HEK293 (cell line): ENCODE measurements around the gene ADGRD2.

ENCODE experiments used
- CTCF ChIA-PET: fragments of 350-600 bp; formaldehyde crosslinking; extraction: SDS; loops from one replicate; lab custom pipeline; 2021; ENCODE audit warnings: antibody characterized with exemption; lab: Yijun Ruan, JAX
- POLR2A ChIA-PET: fragments of 300-600 bp; formaldehyde crosslinking; extraction: SDS; loops from one replicate; lab custom pipeline; 2020; ENCODE audit warnings: antibody characterized with exemption, inconsistent platforms; lab: Yijun Ruan, JAX
- H3K27ac ChIP-seq: fragments of 200-500 bp; sonication (Bioruptor generic); 2 replicates; pipeline ENCODE4 v1.5.1; 2014; ENCODE audit warnings: low read depth, low read length, control low read depth, inconsistent platforms; ENCODE audit errors: extremely low read depth
- H3K36me3 ChIP-seq, 2 experiments: fragments of 200-500 bp in 1 of 2; sonication (Bioruptor generic) in 1 of 2; 1 replicate in 1 of 2; 2 replicates in 1 of 2; pipeline ENCODE4 v1.5.1; 2014 to 2017; ENCODE audit warnings: inconsistent platforms in 2 of 2, low read length in 2 of 2; ENCODE audit not compliant: control insufficient read depth in 2 of 2, insufficient read depth in 1 of 2
- H3K4me1 ChIP-seq: fragments of 200-500 bp; sonication (Bioruptor generic); 2 replicates; pipeline ENCODE4 v1.5.1; 2014; ENCODE audit warnings: mild to moderate bottlenecking, low read length, inconsistent platforms; ENCODE audit not compliant: control insufficient read depth, insufficient read depth
- H3K4me3 ChIP-seq: 2 replicates; pipeline ENCODE4 v1.5.1; 2011; ENCODE audit warnings: low read depth, mild to moderate bottlenecking, control low read depth, low read length, moderate library complexity
- H3K9me3 ChIP-seq: fragments of 200-500 bp; sonication (Bioruptor generic); 2 replicates; pipeline ENCODE4 v1.5.1; 2014; ENCODE audit warnings: low read depth, low read length, inconsistent platforms; ENCODE audit not compliant: control insufficient read depth, insufficient read depth
- EGR2 ChIP-seq: fragments of 450-650 bp; formaldehyde crosslinking; IDR thresholded peaks from 2 replicates; pipeline ENCODE4 v1.5.1; 2016; ENCODE audit warnings: low read depth, missing biosample characterization, missing genetic modification characterization
- HOXC10 ChIP-seq: sonication (generic); formaldehyde crosslinking; IDR thresholded peaks from 2 replicates; pipeline ENCODE4 v1.8.1; 2023; ENCODE audit warnings: mild to moderate bottlenecking, missing genetic modification reagents
- KLF10 ChIP-seq: fragments of 450-650 bp; IDR thresholded peaks from 2 replicates; pipeline ENCODE4 v1.5.1; 2018; ENCODE audit warnings: missing biosample characterization, mild to moderate bottlenecking, missing genetic modification characterization
- PRDM1 ChIP-seq: fragments of 450-650 bp; formaldehyde crosslinking; IDR thresholded peaks from 2 replicates; pipeline ENCODE4; 2016; ENCODE audit warnings: missing biosample characterization, missing genetic modification characterization
- SETDB1 ChIP-seq: IDR thresholded peaks from one replicate; pipeline ENCODE4 v1.6.1; 2017; ENCODE audit warnings: mild to moderate bottlenecking, low read length, moderate library complexity, mixed read lengths; ENCODE audit not compliant: insufficient read length
- ZBTB48 ChIP-seq: fragments of 450-650 bp; formaldehyde crosslinking; IDR thresholded peaks from 2 replicates; pipeline ENCODE4 v1.5.1; 2016; ENCODE audit warnings: missing biosample characterization, missing genetic modification characterization
- ZIC2 ChIP-seq: fragments of 450-650 bp; formaldehyde crosslinking; IDR thresholded peaks from 2 replicates; pipeline ENCODE4 v1.5.1; 2016; ENCODE audit warnings: missing biosample characterization, missing genetic modification characterization
- ZNF169 ChIP-seq: fragments of 450-650 bp; formaldehyde crosslinking; IDR thresholded peaks from 2 replicates; pipeline ENCODE4 v1.5.1; 2016; ENCODE audit warnings: missing biosample characterization, missing genetic modification characterization
- ZNF202 ChIP-seq: fragments of 450-650 bp; formaldehyde crosslinking; IDR thresholded peaks from 2 replicates; pipeline ENCODE4 v1.5.1; 2016; ENCODE audit warnings: missing biosample characterization, missing genetic modification characterization, borderline replicate concordance
- ZNF214 ChIP-seq: fragments of 450-650 bp; formaldehyde crosslinking; IDR thresholded peaks from 2 replicates; pipeline ENCODE4 v1.5.1; 2017; ENCODE audit warnings: missing biosample characterization, mild to moderate bottlenecking, missing genetic modification characterization, borderline replicate concordance
- ZNF248 ChIP-seq: fragments of 450-650 bp; formaldehyde crosslinking; IDR thresholded peaks from 2 replicates; pipeline ENCODE4 v1.5.1; 2017; ENCODE audit warnings: missing biosample characterization, missing genetic modification characterization
- ZNF366 ChIP-seq: fragments of 450-650 bp; formaldehyde crosslinking; conservative IDR thresholded peaks from 2 replicates; pipeline ENCODE4 v1.5.1; 2016; ENCODE audit warnings: missing biosample characterization, missing genetic modification characterization
- ZNF37A ChIP-seq: fragments of 450-650 bp; IDR thresholded peaks from 2 replicates; pipeline ENCODE4 v1.5.1; 2018; ENCODE audit warnings: missing biosample characterization, missing genetic modification characterization
- ZNF404 ChIP-seq: fragments of 450-650 bp; formaldehyde crosslinking; IDR thresholded peaks from 2 replicates; pipeline ENCODE4 v1.5.1; 2017; ENCODE audit warnings: missing biosample characterization, missing genetic modification characterization
- ZNF529 ChIP-seq: fragments of 450-650 bp; formaldehyde crosslinking; IDR thresholded peaks from 2 replicates; pipeline ENCODE4 v1.5.1; 2017; ENCODE audit warnings: missing genetic modification characterization, missing biosample characterization; ENCODE audit not compliant: insufficient replicate concordance
- ZNF549 ChIP-seq: fragments of 450-650 bp; IDR thresholded peaks from 2 replicates; pipeline ENCODE4 v1.5.1; 2018; ENCODE audit warnings: missing biosample characterization, missing genetic modification characterization, mild to moderate bottlenecking, inconsistent platforms, moderate library complexity
- ZNF623 ChIP-seq: fragments of 450-650 bp; formaldehyde crosslinking; IDR thresholded peaks from 2 replicates; pipeline ENCODE4 v1.5.1; 2016; ENCODE audit warnings: missing biosample characterization, missing genetic modification characterization
- ZNF747 ChIP-seq: fragments of 450-650 bp; formaldehyde crosslinking; IDR thresholded peaks from 2 replicates; pipeline ENCODE4 v1.5.1; 2016; ENCODE audit warnings: missing biosample characterization, missing genetic modification characterization
- ZNF837 ChIP-seq: fragments of 450-650 bp; formaldehyde crosslinking; IDR thresholded peaks from 2 replicates; pipeline ENCODE4 v1.5.1; 2016; ENCODE audit warnings: missing biosample characterization, missing genetic modification characterization
- TF ChIP-seq, protein P1 (sequence below): fragments of 450-650 bp; formaldehyde crosslinking; IDR thresholded peaks from 2 replicates; pipeline ENCODE4 v1.5.1; 2016; ENCODE audit warnings: missing biosample characterization, missing genetic modification characterization, low read depth
- TF ChIP-seq, protein P2 (sequence below): fragments of 450-650 bp; formaldehyde crosslinking; IDR thresholded peaks from 2 replicates; pipeline ENCODE4 v1.5.1; 2016; ENCODE audit warnings: missing biosample characterization, missing genetic modification characterization
- TF ChIP-seq, protein P3 (sequence below): fragments of 450-650 bp; formaldehyde crosslinking; IDR thresholded peaks from 2 replicates; pipeline ENCODE4 v1.5.1; 2016; ENCODE audit warnings: missing biosample characterization, missing genetic modification characterization
- TF ChIP-seq, protein P4 (sequence below): fragments of 450-650 bp; IDR thresholded peaks from 2 replicates; pipeline ENCODE4 v1.5.1; 2018; ENCODE audit warnings: missing biosample characterization, missing genetic modification characterization
- TF ChIP-seq, protein P5 (sequence below): fragments of 450-650 bp; formaldehyde crosslinking; IDR thresholded peaks from 2 replicates; pipeline ENCODE4 v1.5.1; 2016; ENCODE audit warnings: missing biosample characterization, missing genetic modification characterization

The ADGRD2 gene

DNA sequence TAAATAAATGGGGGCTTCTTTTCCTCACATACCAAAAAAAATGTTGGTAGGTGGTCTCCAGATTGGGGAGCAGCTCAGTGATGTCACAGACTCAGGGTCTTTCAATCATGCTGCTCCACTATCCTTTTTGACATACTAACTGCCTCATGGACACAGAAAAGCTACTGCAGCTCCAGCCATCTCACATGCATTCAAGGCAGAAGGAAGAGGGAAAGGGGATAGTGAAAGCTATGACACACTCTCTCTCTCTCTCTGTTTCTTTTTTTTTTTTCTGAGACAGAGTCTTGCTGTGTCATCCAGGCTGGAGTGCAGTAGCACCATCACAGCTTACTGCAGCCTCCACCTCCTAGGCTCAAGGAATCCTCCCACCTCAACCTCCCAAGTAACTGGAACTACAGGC lies 7.9 kb upstream of the ADGRD2 start:
- Histone ChIP-seq H3K27ac (no peak overlapping the region), H3K36me3 (no peaks in the 10 kb centered on the region), H3K4me1 (no peaks in the 10 kb centered on the region), H3K4me3 (no peak overlapping the region), H3K9me3 (no peaks in the 10 kb centered on the region)
- TF ChIP-seq PRDM1 (tag by site-specific recombination) (0 out of 2 replicates have a peak, but pooled peaks have one; percentile 36), ZNF169 (no peak), EGR2 (tag by site-specific recombination) (no peak), SETDB1 (peak; percentile 43), ZNF37A (tag by site-specific recombination) (no peak), ZNF202 (tag by site-specific recombination) (no peak), ZNF747 (tag by site-specific recombination) (no peak), ZNF366 (no peak), ZNF623 (tag by site-specific recombination) (no peak)
- TF ChIP-seq, protein P1, sequence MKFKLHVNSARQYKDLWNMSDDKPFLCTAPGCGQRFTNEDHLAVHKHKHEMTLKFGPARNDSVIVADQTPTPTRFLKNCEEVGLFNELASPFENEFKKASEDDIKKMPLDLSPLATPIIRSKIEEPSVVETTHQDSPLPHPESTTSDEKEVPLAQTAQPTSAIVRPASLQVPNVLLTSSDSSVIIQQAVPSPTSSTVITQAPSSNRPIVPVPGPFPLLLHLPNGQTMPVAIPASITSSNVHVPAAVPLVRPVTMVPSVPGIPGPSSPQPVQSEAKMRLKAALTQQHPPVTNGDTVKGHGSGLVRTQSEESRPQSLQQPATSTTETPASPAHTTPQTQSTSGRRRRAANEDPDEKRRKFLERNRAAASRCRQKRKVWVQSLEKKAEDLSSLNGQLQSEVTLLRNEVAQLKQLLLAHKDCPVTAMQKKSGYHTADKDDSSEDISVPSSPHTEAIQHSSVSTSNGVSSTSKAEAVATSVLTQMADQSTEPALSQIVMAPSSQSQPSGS (tag by site-specific recombination): no peak
- TF ChIP-seq, protein P2, sequence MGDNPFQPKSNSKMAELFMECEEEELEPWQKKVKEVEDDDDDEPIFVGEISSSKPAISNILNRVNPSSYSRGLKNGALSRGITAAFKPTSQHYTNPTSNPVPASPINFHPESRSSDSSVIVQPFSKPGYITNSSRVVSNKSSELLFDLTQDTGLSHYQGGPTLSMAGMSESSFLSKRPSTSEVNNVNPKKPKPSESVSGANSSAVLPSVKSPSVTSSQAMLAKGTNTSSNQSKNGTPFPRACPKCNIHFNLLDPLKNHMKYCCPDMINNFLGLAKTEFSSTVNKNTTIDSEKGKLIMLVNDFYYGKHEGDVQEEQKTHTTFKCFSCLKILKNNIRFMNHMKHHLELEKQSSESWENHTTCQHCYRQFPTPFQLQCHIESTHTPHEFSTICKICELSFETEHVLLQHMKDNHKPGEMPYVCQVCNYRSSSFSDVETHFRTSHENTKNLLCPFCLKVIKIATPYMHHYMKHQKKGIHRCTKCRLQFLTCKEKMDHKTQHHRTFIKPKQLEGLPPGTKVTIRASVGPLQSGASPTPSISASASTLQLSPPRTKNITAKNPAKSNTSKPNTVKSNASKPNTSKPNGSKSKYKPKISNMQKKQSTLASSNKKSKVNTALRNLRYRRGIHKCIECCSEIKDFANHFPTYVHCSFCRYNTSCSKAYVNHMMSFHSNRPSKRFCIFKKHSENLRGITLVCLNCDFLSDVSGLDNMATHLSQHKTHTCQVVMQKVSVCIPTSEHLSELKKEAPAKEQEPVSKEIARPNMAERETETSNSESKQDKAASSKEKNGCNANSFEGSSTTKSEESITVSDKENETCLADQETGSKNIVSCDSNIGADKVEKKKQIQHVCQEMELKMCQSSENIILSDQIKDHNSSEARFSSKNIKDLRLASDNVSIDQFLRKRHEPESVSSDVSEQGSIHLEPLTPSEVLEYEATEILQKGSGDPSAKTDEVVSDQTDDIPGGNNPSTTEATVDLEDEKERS: peak; percentile 88
- ChIA-PET POLR2A (no interaction called here), CTCF (no interaction called here)

DNA sequence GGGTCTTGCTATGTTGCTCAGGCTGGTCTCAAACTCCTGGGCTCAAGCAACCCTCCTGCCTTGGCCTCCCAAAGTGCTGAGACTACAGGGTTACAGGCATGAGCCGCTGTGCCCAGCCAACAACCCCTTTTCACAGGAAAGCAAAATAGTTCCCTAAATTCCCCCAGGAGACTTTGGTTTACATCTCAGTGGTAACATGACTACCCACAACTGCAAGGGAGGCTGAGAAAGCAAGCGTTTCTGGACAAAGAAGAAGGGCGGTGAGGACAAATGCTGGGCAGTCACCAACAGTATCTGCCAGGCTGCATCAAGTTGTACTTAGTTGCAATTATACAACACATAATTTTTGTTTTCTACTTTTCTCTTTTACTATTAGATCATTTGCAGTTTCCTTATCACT lies 7.4 kb upstream of the ADGRD2 start:
- H3K4me1 ChIP-seq: no peaks in the 10 kb centered on the region
- no peak overlapping the region for H3K27ac ChIP-seq
- H3K4me3 ChIP-seq: no peak overlapping the region
- TF ChIP-seq, protein P3, sequence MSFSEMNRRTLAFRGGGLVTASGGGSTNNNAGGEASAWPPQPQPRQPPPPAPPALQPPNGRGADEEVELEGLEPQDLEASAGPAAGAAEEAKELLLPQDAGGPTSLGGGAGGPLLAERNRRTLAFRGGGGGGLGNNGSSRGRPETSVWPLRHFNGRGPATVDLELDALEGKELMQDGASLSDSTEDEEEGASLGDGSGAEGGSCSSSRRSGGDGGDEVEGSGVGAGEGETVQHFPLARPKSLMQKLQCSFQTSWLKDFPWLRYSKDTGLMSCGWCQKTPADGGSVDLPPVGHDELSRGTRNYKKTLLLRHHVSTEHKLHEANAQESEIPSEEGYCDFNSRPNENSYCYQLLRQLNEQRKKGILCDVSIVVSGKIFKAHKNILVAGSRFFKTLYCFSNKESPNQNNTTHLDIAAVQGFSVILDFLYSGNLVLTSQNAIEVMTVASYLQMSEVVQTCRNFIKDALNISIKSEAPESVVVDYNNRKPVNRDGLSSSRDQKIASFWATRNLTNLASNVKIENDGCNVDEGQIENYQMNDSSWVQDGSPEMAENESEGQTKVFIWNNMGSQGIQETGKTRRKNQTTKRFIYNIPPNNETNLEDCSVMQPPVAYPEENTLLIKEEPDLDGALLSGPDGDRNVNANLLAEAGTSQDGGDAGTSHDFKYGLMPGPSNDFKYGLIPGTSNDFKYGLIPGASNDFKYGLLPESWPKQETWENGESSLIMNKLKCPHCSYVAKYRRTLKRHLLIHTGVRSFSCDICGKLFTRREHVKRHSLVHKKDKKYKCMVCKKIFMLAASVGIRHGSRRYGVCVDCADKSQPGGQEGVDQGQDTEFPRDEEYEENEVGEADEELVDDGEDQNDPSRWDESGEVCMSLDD: no peak
- TF ChIP-seq ZNF623 (tag by site-specific recombination) (no peak), ZNF404 (tag by site-specific recombination) (no peak), ZNF214 (tag by site-specific recombination) (no peak), ZNF248 (tag by site-specific recombination) (no peak), ZNF549 (tag by site-specific recombination) (no peak), ZNF529 (tag by site-specific recombination) (no peak), KLF10 (tag by site-specific recombination) (no peak), ZIC2 (tag by site-specific recombination) (no peak), ZBTB48 (no peak), HOXC10 (CRISPR knock-in tag) (no peak), ZNF837 (no peak)
- TF ChIP-seq, protein P4, sequence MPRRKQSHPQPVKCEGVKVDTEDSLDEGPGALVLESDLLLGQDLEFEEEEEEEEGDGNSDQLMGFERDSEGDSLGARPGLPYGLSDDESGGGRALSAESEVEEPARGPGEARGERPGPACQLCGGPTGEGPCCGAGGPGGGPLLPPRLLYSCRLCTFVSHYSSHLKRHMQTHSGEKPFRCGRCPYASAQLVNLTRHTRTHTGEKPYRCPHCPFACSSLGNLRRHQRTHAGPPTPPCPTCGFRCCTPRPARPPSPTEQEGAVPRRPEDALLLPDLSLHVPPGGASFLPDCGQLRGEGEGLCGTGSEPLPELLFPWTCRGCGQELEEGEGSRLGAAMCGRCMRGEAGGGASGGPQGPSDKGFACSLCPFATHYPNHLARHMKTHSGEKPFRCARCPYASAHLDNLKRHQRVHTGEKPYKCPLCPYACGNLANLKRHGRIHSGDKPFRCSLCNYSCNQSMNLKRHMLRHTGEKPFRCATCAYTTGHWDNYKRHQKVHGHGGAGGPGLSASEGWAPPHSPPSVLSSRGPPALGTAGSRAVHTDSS (tag by site-specific recombination): no peak
- TF ChIP-seq, protein P5, sequence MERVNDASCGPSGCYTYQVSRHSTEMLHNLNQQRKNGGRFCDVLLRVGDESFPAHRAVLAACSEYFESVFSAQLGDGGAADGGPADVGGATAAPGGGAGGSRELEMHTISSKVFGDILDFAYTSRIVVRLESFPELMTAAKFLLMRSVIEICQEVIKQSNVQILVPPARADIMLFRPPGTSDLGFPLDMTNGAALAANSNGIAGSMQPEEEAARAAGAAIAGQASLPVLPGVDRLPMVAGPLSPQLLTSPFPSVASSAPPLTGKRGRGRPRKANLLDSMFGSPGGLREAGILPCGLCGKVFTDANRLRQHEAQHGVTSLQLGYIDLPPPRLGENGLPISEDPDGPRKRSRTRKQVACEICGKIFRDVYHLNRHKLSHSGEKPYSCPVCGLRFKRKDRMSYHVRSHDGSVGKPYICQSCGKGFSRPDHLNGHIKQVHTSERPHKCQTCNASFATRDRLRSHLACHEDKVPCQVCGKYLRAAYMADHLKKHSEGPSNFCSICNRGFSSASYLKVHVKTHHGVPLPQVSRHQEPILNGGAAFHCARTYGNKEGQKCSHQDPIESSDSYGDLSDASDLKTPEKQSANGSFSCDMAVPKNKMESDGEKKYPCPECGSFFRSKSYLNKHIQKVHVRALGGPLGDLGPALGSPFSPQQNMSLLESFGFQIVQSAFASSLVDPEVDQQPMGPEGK (tag by site-specific recombination): no peak
- TF ChIP-seq, all 188 proteins: peak for 0
- CTCF ChIA-PET: interaction anchor here (1.6 kb wide), 1 partner anchor 21 kb away, joined by 5 read pairs; no protein-coding TSS in a partner anchor
- POLR2A ChIA-PET: no interaction called here
- H3K36me3 ChIP-seq: no peaks in the 10 kb centered on the region
- H3K9me3 ChIP-seq: no peaks in the 10 kb centered on the region
